ENCODE data around the gene IQCM.

DNA sequence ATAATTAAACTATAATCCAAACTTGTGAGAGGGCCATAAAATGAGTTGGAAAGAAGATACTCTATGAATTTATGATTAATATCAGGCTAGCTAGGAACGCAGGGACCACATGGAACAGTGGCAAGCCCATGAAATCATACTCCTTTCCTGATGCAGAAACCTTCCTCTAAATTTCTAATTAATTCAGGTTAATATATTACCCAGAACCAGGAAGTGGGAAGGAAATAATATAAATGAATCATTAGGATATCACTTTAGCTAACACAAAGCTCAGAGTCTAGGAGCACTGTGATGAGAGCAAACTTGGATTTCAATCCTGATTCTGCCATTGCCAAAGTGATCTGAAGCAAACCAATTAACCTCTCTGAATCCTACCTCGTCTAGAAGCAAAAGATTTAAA is 68.0 kb downstream of the IQCM start:
- no peak for TF ChIP-seq TAF1 (IDR thresholded peaks at IDR 0.05; ENCODE audit: borderline replicate concordance, low read depth, low read length)
- TF ChIP-seq POLR2AphosphoS5 (IDR thresholded peaks at IDR 0.05; ENCODE audit: low read depth, low read length), result no peak
- no peak for TF ChIP-seq POLR2A (IDR thresholded peaks at IDR 0.05; ENCODE audit: low read depth, low read length)
